ENCODE measurements around the gene UBE2K. TPM values are rescaled to one million over a fixed set of nuclear protein-coding genes. Genes with fewer than 3 reads are reported as not detected.

UBE2K gene
- total and polyA plus RNA-seq, 10 of the 15 experiments (the other 5 are each of a cell fraction or from before 2014, with no cell fraction given): 17.0 to 141 (median 75.5) TPM

DNA sequence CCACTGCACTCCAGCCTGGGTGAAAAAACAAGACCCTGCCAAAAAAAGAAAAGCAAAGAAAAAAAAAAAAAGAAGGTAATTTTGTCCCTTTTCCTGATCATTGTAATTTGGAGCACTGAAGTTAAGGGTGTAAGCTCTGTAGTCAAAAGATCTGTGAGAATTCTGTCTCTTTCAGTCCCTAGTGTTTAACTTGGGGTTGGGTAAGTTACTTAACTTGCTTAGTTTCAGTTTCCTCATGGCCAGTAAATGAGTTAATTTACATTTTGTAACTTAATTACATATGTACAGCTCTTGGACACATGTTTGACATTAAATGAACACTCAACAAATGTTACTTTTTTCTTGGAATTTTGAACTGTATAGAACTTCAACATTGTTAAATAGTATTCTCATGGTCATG is 10.9 kb upstream of the UBE2K start:
- Histone ChIP-seq H3K27me3 (replicated peaks in 1 of 2; ENCODE audit: control insufficient read depth in 2 of 2, insufficient read depth in 2 of 2, low read length in 1 of 2) (no peaks in the 10 kb centered on the region), H2AFZ (ENCODE audit: control insufficient read depth, low read depth, low read length) (no peak overlapping the region), H4K20me1 (ENCODE audit: control insufficient read depth, insufficient read depth) (no peaks in the 10 kb centered on the region), H3K79me2 (ENCODE audit: control insufficient read depth, insufficient read depth, low read length) (no peaks in the 10 kb centered on the region), H3K4me2 (ENCODE audit: control insufficient read depth, insufficient read depth) (no peak overlapping the region), H3K36me3 (ENCODE audit: control insufficient read depth in 2 of 2, insufficient read depth in 2 of 2, low read length in 1 of 2) (no peaks in the 10 kb centered on the region), H3K4me1 (ENCODE audit: control insufficient read depth, insufficient read depth, low read length) (peaks cover 16% of the 10 kb centered on the region), H3K9ac (ENCODE audit: control insufficient read depth, insufficient read depth, low read length) (no peak overlapping the region), H3K27ac (ENCODE audit: control insufficient read depth, insufficient read depth) (no peak overlapping the region), H3K9me3 (replicated peaks; ENCODE audit: control insufficient read depth, insufficient read depth, low read length) (no peaks in the 10 kb centered on the region), H3K4me3 (no peak overlapping the region)
- ATAC-seq (peak; percentile 66), FAIRE-seq (peak; percentile 31), DNase-seq (ENCODE audit: low read depth, low spot score) (no peak)
- TF ChIP-seq MTA2 (IDR thresholded peaks at IDR 0.05; ENCODE audit: low read depth) (0 out of 2 replicates have a peak, but pooled peaks have one; percentile 15), MTA3 (IDR thresholded peaks at IDR 0.05; ENCODE audit: borderline replicate concordance, low read length) (no peak)
- BruUV-seq (replicated peaks): no TSS peak
- intact Hi-C loops (cut with micrococcal nuclease; ENCODE audit: unreplicated experiment) (no loop called here), in situ Hi-C loops (cut with MboI) (no loop called here)
- RAD21 ChIA-PET (ENCODE audit: unreplicated experiment): interaction anchor here (0.7 to 1.5 kb wide), 5 partner anchors 11 to 230 kb away, joined by 3 to 4 read pairs (median 3); partner anchors contain the start of gene UBE2K
- CTCF ChIA-PET: interaction anchor here (0.6 to 1.3 kb wide), 4 partner anchors 9 to 251 kb away, joined by 3 to 4 read pairs (median 4); partner anchors contain the start of gene UBE2K
- SMC1A ChIA-PET (ENCODE audit: uncharacterized antibody, unreplicated experiment): interaction anchor here (0.8 to 1.2 kb wide), 3 partner anchors 60 to 289 kb away, joined by 4 read pairs; no protein-coding TSS in a partner anchor
- POLR2A ChIA-PET: no interaction called here

DNA sequence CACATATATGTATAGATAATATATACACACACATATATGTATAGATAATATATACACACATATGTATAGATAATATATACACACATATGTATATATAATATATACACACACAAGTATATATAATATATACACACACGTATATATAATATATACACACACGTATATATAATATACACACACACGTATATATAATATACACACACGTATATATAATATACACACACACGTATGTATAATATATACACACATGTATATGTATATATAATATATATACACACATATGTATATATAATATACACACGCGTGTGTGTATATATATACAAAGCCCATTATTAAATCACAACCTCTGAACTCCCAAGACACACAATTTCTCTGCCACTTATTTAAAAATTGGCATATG is 8.0 kb upstream of the UBE2K start:
- FAIRE-seq: no peak
- peaks cover 13% of the 10 kb centered on the region for H3K4me1 ChIP-seq (ENCODE audit: control insufficient read depth, insufficient read depth, low read length)
- no peaks in the 10 kb centered on the region for H4K20me1 ChIP-seq (ENCODE audit: control insufficient read depth, insufficient read depth)
- ChIA-PET CTCF (no interaction called here), POLR2A (no interaction called here), RAD21 (ENCODE audit: unreplicated experiment) (interaction anchor here (0.5 kb wide), 1 partner anchor 206 kb away, joined by 3 read pairs; no protein-coding TSS in a partner anchor), SMC1A (ENCODE audit: uncharacterized antibody, unreplicated experiment) (interaction anchor here (0.8 to 1.2 kb wide), 2 partner anchors 187 to 288 kb away, joined by 3 read pairs; partner anchors contain the start of gene PDS5A)
- H3K9ac ChIP-seq (ENCODE audit: control insufficient read depth, insufficient read depth, low read length): no peak overlapping the region
- H3K36me3 ChIP-seq (ENCODE audit: control insufficient read depth in 2 of 2, insufficient read depth in 2 of 2, low read length in 1 of 2): no peaks in the 10 kb centered on the region
- no peak for DNase-seq (ENCODE audit: low read depth, low spot score)
- no peak overlapping the region for H2AFZ ChIP-seq (ENCODE audit: control insufficient read depth, low read depth, low read length)
- no peaks in the 10 kb centered on the region for H3K79me2 ChIP-seq (ENCODE audit: control insufficient read depth, insufficient read depth, low read length)
- no peak overlapping the region for H3K4me3 ChIP-seq
- no peak overlapping the region for H3K27ac ChIP-seq (ENCODE audit: control insufficient read depth, insufficient read depth)
- H3K9me3 ChIP-seq (replicated peaks; ENCODE audit: control insufficient read depth, insufficient read depth, low read length): no peaks in the 10 kb centered on the region
- WGBS (ENCODE audit: insufficient coverage, insufficient replicate concordance, low lambda C conversion rate, missing lambda C conversion rate): 62% methylated on average over 7 of the region's 7 CpGs
- in situ Hi-C loops (cut with MboI): no loop called here
- intact Hi-C loops (cut with micrococcal nuclease; ENCODE audit: unreplicated experiment): loop anchor here (10.0 kb wide), 1 partner anchor 145 kb away; no protein-coding TSS in a partner anchor
- no TSS peak for BruUV-seq (replicated peaks)
- H3K4me2 ChIP-seq (ENCODE audit: control insufficient read depth, insufficient read depth): no peak overlapping the region
- no peaks in the 10 kb centered on the region for H3K27me3 ChIP-seq (replicated peaks in 1 of 2; ENCODE audit: control insufficient read depth in 2 of 2, insufficient read depth in 2 of 2, low read length in 1 of 2)
- no peak for ATAC-seq
- TF ChIP-seq E2F4 (IDR thresholded peaks at IDR 0.05; ENCODE audit: low read depth, low read length) (no peak), SPI1 (IDR thresholded peaks at IDR 0.05; ENCODE audit: borderline replicate concordance, insufficient read depth, low read depth, low read length) (no peak), NFIC (IDR thresholded peaks at IDR 0.05; ENCODE audit: low read depth, low read length) (no peak), ZNF622 (IDR thresholded peaks at IDR 0.05) (no peak), POLR2AphosphoS5 (IDR thresholded peaks at IDR 0.05; ENCODE audit: low read length) (no peak), ZNF384 (IDR thresholded peaks at IDR 0.05; ENCODE audit: borderline replicate concordance, low read depth, low read length) (no peak), NRF1 (conservative IDR thresholded peaks at IDR 0.05; ENCODE audit: low read depth, low read length) (no peak), SUPT20H (IDR thresholded peaks at IDR 0.05; ENCODE audit: borderline replicate concordance, control insufficient read depth, low read depth, low read length) (no peak), CHD4 (IDR thresholded peaks at IDR 0.05) (no peak), YBX1 (IDR thresholded peaks at IDR 0.05) (no peak)
- TF ChIP-seq, protein P1, sequence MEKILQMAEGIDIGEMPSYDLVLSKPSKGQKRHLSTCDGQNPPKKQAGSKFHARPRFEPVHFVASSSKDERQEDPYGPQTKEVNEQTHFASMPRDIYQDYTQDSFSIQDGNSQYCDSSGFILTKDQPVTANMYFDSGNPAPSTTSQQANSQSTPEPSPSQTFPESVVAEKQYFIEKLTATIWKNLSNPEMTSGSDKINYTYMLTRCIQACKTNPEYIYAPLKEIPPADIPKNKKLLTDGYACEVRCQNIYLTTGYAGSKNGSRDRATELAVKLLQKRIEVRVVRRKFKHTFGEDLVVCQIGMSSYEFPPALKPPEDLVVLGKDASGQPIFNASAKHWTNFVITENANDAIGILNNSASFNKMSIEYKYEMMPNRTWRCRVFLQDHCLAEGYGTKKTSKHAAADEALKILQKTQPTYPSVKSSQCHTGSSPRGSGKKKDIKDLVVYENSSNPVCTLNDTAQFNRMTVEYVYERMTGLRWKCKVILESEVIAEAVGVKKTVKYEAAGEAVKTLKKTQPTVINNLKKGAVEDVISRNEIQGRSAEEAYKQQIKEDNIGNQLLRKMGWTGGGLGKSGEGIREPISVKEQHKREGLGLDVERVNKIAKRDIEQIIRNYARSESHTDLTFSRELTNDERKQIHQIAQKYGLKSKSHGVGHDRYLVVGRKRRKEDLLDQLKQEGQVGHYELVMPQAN (conservative IDR thresholded peaks at IDR 0.05): no peak
